ENCODE measurements around the gene UQCRHL.

Gene UQCRHL

DNA sequence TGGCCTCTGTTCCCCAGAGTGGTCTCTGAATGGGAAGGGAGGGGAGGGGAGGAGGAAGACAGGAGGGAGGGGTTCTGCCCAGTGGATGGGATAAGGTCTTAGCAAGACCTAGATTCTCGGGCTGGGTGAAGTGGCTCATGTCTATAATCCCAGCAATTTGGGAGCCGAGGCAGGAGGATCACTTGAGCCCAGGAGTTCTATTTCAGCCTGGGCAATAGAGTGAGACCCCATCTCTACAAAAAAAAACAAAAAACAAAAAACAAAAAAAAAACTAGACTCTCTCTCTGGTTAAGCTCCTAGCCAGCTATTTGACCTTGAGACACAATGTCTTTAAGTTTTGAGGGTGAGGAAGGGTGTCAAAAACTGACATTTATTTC is 11.4 kb downstream of the UQCRHL start:
- DNase-seq = no peak

DNA sequence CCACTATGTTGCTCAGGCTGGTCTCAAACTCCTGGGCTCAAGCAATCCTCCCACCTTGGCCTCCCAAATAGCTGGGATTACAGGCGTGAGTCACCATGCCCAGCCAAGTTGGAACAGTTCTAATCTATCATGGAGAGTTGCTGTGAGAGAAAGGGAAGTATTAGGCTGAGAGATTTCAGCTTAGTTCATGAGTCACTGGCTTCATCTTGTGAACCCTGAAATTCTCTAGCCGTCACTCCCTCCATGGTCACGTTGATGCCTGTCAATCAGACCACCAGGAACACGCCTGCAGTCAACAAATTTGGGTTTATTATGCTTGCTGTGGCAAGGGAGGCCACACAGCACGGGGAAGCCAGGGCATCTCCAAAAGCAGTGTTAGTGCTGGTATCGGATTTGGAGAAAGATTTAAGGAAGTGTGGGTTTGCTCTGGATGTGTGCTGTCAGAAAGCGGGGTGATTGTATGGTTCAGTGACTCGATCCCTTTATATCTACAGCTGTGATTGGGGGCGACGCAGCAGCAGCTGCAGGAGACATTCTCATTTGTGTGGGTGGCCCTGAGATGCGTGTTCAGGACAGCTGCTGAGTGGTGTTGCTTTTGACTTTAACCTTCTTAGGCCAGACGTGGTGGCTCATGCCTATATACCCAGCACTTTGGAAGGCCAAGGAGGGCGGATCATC is 18.7 kb downstream of the UQCRHL start:
- DNase-seq = no peak

DNA sequence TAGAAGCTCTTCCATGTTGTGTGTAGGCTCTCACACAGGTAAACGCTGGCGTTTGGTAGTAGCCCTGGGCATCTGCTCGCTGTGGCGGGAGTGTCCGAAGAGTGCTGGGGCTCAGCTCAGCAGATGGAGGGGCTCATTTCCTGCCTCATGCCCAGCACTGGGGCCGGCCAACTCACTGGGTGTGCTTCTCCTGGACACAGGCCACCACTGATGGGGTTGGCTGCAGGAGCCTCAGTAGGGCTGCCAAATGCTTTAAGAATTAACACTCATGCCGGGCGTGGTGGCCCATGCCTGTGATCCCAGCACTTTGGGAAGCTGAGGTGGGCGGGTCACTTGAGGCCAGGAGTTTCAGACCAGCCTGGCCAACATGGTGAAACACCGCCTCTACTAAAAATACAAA is 20.9 kb downstream of the UQCRHL start:
- DNase-seq = no peak

DNA sequence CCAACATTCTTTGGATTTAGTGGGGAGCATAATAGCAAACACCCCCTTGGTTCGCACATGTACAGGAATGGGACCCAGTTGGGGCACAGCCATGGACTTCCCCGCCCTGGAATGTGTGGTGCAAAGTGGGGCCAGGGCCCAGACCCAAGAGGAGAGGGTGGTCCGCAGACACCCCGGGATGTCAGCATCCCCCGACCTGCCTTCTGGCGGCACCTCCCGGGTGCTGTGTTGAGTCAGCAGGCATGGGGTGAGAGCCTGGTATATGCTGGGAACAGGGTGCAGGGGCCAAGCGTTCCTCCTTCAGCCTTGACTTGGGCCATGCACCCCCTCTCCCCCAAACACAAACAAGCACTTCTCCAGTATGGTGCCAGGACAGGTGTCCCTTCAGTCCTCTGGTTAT is 21.8 kb downstream of the UQCRHL start:
- DNase-seq = no peak

DNA sequence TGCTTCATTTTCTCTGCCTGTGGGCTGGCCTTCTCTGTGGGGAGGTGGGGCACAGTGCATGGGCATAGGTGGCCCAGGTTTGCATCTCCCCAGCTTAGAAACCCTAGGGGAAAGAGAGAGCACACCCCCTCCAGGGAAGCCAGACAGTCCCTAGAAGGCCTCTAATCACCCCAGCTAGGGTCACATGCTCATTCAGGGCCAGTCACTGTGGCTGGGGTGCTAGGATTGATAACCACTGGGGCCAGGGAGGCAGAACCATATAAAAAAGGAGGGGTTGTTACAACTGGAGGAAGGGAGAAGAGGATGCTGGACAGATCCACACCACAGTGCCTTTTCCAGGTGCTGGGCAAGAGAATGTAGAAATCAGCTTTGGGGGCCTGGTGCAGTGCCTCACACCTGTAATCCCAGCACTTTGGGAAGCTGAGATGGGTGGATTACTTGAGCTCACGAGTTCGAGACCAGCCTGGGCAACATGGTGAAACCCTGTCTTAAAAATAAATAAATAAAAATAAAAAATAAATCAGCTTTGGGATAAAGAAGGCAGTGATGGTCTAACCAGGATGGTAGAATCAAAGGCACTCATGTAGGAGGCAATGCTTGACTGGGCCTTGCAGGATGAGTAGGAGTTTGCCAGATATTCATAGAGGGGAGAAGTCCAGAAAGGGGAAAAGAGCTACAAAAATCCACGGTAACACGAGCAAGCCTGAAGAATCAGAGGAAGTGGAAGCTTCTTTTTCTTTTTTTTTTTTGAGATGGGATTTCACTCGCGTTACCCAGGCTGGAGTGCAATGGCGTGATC is 29.3 kb downstream of the UQCRHL start:
- DNase-seq = no peak

DNA sequence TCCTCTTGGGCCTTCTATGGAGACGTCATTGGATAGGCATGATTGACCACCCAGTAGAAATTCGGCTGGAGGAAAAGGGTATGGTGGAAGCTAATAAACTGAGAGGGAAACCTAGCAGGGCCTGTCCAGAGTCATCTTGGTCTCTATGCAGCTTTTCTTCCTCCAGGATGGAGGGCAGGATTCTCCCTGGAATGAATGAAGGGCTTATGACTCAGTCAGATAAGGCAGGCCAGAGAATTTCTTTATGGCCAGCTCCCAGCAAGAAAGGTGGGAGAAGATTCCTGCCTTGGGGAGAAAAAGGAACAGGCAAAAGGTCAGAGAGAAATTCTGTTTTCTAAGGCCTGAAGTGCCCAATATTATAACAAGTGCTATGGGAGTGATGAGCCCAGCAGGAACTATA is 31.7 kb downstream of the UQCRHL start:
- no peak for DNase-seq

DNA sequence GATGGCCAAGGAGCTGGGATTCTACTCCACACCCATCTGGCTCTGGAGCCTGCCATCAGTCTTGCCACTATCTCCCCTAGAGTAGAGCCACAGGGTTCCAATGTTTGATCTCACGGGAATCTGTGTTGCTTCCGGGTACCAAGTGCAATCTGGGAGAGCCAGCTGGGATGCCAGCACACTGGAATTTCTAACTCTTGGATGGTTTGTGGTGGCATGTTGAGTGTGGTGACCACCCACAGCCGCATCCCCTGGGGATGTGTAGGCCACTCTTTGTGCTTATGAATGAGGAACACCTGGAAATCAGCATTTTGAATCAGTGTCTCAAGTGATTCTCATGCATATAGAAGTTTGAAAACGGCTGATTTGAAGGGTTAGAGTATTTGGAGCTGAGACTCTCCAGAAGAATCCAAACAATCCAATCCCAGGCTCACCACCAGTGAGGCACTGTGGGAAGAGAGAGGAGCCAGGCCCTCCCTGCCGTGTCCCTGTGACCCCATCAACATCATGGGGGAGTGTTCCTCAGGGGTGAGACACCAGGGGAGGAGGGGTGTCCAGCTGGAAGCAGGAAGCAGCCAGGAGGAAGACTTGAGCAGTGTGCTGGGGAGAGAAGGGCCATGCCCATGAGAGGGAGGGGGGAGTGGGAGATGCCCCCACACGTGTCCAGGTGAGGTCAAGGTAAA is 35.5 kb downstream of the UQCRHL start:
- no peak for DNase-seq

DNA sequence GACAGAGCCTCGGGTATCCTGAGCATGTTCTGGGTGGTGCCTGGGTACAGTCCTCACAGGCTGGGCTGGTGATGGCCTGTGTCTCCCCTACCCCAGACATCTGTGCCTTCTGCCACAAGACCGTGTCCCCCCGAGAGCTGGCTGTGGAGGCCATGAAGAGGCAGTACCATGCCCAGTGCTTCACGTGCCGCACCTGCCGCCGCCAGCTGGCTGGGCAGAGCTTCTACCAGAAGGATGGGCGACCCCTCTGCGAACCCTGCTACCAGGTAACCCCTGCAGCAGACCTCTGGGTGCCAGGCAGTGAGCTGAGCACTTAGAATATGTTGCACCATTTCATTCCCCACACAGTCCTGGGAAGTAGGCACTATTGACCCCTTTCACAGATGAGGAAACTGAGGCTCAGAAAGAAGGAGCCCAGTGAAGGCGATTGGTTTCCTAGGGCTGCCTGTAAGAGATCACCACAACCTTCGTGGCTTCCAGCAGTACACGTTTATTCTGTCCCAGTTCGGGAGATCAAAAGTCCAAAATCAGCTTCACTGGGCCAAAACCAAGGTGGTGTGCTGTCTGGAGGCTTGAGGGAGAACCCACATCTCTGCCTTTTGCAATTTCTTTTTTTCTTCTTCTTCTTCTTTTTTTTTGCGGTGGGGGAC is 37.0 kb downstream of the UQCRHL start:
- no peak for DNase-seq

DNA sequence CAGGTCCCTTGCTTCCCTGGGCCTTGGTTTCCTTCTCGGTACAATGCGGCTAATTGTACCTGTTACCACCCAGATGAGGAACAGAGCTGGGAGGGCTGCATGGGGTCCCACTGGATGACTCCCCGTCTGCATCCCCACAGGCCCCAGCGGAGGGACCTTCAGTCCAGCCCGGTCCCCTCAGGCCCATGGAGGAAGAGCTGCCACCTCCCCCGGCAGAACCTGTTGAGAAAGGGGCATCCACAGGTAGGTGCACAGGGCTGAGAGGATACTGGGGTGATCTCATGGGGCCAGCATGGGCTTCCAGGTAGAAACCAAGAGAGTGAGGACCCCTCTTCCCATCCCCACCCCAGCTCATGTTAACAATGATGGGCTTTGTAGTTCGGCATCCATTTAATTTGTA is 39.1 kb downstream of the UQCRHL start:
- DNase-seq = no peak

DNA sequence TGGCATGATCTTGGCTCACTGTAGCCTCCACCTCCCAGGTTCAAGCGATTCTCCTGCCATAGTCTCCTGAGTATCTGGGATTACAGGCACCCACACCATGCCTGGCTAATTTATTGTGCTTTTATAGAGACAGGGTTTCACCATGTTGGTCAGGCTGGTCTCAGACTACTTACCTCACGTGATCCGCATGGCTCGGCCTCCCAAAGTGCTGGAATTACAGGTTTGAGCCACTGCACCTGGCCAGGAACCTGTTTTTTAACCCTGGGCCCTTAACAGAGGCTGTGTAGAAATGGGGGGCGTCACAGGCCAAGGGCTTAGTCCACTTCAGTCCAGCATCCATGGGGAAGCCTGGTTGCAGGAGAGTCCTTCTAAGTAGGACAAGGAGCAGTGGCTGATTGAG is 39.5 kb downstream of the UQCRHL start:
- DNase-seq = no peak

DNA sequence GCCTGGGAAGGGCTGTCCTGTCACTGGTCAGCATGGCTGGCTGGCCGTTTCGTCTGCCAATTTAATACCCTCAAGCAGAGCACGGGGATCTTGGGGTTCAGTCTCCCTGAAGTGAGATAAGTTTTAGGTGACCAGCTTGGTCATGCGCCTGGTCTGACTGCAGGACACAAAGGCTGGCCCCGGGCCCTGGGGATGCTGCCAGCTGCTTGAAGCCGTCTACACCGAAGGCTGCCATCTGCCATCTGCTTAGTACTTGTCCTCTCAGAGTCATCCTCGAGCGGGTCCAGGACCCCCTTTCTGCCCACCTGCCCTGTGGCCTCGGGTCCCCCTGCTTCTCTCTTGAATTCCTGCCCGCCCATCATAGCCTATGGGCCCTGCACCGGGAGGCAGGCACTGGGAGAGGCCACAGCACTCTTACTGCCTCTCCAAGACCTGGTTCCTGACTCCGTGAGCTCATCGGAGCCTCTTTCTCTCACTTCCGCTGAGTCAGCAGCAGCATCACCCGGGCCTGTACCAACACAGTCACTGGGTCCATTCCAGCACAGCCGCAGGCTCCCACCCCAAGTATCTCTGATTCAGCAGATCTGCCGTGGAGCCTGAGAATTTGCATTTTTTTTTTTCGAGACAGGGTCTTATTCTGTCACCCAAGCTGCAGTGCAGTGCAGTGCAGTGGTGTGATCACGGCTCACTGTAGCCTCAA is 41.8 kb downstream of the UQCRHL start:
- DNase-seq = no peak

DNA sequence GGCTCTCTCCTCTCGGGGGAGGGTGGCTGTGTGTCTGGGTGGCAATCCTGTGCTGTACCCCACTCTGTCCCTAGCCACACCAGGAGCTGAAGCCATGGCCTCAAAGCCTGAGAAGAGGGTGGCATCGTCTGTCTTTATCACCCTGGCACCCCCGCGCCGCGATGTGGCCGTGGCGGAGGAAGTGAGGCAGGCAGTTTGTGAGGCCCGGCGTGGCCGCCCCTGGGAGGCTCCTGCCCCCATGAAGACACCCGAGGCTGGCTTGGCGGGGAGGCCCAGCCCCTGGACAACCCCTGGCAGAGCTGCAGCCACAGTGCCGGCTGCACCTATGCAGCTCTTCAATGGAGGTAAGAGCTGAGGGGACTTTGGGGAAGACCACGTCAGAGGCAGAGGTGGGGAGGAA is 42.6 kb downstream of the UQCRHL start:
- DNase-seq = no peak

DNA sequence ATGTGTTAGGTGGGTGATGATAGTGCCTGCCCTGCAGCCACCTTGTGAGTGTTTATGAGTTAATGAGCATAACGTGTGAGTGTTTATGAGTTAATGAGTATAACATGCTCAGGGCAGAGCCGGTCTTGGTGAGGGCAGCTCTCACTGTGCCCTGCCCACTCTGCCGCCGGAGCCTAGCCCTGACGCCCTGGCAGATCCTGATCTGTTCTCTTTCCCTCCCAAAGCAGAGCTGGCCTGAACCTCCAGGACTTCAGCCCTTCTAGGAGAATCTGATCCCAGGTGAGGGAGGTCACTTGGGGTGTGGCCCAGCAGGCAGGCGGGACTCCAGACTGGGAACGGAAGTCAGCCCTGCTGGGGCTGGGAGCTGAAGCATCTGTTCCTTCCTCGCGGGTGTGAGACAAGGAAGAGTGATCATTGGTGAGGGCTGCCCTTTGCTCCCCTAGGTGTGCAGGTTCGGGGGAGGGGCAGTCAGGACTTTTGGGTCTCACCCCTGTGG is 43.1 kb downstream of the UQCRHL start:
- DNase-seq = no peak

DNA sequence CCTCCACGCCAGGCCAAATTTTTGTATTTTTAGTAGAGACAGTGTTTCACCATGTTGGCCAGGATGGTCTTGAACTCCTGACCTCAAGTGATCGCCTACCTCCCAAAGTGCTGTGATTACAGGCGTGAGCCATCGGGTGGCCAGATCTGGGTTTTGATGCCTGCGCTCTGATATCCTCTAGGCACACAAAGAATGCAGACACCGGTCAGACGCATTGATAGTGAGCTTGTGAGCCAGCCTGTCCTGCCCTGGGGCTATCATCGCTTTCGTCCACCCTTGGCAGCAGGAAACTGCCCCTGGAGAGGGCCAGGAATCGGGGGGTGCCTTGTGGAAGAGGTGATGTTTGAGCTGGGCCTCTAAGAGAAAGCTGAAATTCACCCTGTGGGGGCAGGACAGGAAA is 44.9 kb downstream of the UQCRHL start:
- no peak for DNase-seq

DNA sequence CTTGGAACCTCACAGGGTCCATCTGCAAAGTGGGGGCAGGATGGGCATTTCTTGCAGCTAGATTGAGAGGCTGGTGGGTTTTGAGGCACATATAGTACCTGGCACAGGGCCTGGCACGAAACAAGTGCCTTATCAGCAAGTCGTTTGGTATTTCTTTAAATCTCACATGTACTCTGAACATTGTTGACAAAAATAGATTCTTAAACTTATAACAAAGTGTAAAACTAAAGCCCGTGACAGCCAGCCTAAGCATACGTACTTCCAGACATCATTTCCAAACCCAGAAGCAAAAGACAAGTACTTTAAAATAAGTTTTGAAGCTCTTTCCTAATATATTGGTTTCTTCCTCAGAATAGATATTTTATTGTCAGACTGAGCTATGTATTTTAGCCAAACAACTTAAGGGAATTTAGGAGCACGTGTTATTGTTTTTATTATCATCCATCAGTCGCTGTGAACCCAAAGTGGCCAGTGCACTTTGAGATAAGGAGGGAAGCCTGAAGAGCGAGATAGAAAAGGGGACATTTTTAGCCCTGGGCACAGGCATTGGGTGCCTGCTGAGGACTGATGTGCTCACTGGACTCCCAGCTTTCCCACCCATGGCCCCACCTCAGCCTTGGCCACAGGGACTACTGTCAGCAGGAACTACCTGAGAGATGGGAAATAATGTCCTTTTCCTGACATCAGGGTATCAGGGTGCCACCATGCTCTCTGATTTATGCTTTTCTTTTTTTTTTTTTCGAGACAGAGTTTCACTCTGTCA is 45.9 kb downstream of the UQCRHL start:
- DNase-seq = no peak

DNA sequence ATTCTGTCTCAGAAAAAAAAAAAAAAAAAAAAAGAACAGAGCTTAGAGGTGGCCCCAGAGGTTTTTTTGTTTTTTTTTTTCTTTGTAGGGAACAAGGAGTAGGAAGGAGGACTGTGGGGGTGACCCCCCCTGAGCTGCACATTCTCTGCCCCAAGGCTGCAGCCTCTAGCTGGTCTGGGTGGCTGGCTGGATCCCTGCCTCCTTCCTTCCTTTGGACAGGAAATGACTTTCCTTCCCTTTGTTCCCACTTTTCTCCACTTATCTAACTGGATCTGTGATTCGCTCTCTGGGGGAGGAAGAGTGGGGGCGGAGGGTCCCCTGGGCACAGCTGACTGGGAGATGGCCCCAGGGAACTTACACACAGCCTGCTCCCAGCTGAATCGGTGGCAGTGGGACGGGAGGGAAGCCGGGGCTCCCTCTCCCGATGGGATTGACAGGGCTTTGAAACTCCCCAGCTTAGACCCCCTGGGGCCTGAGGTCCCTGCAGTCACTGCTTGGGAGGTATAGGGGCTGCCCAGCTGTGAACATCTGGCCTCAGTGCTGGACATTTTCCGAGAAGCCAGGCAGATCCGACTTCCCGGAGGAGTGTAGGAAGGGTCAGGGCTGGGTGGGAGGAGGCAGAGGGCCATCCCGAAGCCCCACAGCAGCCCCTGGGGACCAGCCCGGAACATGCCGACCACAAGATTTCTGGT is 46.8 kb downstream of the UQCRHL start:
- DNase-seq = no peak

DNA sequence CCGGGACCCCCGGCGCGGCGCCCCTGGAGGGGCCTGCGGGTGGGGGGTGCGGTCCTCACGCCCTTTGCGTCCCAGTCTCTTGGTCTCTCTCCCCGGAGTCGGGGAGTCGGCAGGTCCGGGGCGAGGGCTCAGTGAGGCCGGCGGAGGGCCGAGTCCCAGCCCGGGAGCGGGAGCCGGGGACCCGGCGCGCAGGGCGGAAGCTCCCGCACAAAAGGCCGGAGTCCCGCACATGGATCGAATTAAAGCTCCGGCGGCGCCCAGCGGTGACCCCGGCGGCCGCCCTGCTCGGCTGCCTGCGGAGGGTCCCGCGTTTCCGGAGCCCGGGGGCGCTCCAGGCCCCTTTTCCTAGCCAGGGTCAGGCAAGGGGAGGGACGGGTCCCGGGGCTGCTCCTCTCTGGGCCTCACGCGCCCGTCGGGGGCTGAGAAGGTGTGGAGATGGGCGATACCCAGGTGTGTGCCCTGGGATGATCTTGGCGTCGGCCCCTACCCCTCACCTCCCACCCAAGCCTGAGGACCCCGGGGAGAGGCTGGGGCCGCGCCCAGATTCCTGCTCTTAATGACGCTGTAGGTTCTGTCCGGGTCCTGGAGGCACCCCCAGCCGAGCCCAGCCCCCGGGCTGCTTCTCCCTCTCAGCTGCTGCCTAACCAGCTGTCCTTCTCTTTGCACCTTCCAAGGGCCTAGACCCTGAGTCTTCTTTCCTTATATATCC is 48.3 kb downstream of the UQCRHL start:
- DNase-seq = no peak

DNA sequence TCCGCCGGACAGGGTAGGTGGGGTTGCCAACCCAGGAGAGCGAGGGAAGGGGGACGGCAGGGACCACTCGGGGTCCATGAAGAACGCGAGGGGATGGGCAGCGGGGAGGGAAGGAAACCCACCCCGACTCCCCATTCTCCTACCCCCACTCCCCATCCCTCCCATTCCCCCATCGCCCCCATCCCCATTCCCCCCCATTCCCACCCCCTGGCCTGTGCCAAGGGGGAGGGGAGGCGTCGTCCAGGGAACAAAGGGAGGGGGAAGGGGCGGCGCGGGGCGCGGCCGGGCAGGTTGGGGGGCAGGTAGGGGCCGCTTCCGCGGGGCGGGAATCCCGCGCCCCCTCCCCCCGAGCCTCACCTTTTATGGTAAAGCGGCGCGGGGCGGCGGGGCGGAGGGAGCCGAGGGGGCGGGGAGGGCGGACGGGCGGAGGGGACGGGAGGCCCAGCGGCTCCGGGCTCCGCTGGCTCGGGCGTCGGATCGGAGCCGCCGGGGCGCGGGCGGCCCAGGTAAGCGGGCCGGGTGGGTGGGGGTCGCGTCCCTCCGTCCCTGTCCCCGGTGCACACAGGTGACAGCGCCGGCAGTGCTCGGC is 49.0 kb downstream of the UQCRHL start, which contains the start of gene FBLIM1:
Gene FBLIM1 (plus strand): TSS at position 453 of the 589 bp plus-strand sequence. CDS start 6,189 bp downstream, outside the sequence.
- DNase-seq = no peak

DNA sequence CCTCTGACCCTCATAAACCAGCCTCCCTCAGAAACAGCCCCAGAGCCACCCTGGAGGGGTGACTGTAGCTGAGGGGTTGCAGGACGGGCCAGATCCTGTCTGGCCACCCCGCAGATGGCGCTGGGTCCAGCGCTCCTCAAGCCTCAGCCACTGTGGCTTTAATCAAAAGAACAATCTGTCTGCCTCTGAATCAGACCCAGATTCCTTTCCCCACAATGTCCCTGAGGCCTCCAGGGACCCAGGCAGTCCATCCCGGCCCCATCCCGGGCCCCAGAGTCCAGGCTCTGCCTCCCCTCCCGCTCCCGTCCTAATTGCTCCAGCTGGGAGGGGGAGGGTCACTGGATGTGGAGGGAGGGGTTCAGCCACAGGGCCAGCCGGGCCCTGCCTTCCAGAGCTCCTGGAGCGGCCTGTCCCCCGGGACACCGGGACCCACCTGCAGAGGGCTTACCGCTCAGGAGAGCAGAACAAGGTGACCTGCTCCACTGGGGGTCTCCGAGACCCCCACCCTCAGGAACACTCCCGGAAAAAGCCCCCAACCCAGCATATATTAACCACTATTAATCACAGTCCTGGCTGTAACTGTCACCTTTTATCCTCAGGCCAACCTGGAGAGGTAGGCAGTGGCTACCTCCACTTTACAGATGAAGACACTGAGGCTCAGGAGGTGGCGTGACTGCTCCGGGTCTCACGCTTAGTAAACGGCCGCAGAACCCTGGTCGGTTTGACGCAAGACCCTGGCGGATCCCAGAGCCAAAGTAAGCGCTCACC is 49.7 kb downstream of the UQCRHL start:
- no peak for DNase-seq

Data from NCI-H187 (cell line).